GM21367 (cell line): ENCODE data around the gene NXPE1.

Experiments used
- ATAC-seq: cut with Tn5 transposase; IDR thresholded peaks from one replicate; pipeline ENCODE4 v1.9.1; 2021; ENCODE audit not compliant: unreplicated experiment

The NXPE1 gene

DNA sequence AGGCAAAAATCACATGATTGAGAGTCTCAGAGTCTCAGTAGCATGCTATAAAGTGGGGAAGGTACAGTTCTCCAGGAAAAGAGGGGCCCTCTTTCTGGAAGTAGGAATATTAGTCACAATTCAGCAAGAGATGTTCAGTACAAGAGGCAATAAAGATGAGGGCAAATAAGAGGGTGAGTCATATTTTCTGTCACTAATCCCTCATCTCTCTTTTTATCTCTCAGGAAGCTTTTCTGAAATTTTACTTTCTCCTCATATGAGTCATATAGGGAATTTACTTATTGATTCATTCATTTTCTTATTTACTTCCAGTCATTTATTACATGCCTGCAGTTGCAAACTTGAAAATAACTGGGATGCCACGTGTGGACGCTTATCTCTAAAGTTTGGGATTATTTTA, 3.4 kb upstream of the NXPE1 start:
- no peak for ATAC-seq

DNA sequence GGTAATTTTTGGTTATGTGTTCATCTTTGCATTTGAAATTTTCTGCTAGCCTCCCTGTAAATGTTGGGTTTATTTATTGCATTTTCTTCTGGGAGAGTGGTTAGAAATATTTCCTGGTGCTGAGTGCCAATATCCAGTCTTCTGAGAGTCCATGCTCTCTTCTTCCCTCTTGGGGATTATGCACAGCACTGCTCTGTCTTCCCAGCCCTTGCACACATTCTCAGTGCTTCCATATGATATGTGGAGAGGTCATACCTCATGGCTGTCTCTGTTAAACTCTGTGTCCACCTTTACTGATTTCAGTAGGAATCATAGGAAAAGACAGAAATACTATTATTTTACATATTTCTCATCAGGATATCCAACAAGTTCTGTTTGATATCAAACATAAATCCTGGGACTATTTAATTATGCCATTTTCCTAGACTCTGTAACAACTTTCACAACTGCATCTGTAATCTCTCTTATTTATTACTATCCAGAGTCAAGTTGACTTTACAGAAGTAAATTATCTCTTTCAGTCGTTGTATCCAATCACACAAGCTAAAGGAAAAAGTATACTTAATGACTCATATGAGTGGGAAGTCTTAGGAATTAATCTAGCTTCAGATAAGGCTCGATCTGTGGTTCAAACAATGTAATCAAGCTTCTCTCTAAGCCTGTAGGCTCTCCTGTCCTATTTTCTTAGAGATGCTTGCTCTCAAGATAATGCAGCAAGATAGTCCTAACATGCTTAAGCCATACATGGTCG, 2.7 kb upstream of the NXPE1 start:
- no peak for ATAC-seq

DNA sequence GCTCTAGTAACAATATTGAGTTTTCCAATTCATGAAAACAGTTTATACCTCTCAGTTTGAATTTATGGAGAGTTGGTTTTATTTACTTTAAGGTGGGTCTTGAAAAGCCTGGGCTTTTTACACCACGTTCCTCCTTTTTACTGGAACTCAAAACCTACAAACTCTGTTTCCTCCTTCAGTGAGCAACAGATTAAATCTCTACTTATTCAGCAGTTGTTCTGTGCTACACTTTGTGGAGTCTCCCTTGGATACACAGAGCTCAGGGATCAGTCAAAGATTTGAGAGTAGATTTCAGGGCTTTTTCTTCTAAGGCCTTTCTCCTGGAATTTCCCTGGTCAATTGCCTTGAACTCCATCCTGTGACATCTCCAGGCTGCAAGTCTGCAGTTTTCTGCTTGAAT, 3.5 kb downstream of the NXPE1 start:
- ATAC-seq, result no peak

DNA sequence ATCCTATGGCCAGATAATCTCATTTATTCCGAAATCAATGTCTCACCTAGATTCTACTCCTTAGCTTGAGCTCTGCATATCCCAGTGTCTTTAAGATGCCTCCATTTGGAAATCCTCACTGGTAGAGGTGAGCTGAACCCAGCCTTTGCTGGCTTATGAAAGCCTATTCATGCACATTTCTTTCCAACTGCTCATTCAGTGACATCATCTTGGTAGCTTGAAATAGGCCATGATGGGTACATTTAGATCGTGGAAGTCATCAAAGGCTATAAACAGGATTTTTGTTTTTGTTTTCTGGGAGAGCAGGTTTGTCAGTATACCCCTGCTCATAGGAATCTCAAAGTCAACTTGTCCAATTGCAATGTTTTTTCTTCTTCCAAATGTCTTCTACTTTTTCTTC, 6.0 kb downstream of the NXPE1 start:
- no peak for ATAC-seq

DNA sequence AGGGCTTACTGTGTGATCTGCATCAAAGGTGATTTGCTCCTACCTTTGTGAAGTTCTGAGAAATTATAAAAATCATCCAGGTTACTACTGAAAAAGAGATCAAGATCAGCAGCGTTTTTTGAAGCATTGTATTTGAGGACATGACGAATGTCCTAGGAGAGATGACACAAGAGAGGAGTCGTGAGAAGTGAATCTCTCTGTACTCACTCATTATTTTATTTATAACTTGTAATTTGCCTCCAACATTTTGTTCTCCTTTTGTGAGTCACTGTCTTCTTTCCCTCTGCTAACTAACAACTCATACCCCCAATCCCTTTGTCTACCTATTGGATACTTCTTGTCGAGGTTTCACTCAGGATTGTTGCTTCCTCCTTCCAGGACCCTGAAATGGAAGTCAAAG, 8.6 kb downstream of the NXPE1 start:
- ATAC-seq, result no peak

DNA sequence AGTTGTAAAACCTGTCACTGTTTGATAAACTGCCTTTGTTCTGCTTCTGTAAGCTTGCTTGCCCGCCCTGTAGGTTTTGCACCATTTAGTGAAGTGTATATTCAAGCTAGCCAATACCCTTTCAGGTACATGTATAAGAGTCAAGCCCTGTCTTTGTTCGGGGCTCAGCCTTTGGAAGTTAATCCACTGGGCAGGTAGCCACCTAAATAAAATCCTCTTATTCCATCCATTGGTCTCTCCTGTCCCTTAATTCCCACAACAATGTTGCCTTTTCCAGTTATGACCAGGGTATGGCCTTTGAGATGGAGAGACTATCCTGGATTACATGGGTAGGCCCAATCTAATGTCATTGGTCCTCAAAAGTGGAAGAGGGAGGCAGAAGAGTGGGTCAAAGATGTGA, 34.0 kb downstream of the NXPE1 start:
- no peak for ATAC-seq

DNA sequence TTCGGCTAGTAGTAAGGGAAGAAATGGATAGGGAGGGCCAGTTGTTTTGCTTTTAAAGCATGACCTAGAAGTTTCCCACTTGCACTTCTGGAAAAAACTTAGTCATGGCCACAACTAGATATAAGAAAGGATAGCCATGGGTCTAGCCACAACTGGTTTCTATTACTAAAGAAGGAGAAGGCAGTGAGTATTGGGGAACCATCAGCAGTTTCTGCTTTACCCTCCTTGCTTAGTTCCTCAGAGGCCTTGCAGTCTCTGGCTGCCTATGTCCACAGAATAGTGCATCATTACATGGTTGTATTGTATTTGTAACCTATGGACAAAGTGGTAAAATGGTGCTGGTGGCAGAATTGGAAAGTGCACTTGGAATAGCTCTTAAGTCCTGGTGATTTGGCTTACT, 35.6 kb downstream of the NXPE1 start:
- no peak for ATAC-seq

DNA sequence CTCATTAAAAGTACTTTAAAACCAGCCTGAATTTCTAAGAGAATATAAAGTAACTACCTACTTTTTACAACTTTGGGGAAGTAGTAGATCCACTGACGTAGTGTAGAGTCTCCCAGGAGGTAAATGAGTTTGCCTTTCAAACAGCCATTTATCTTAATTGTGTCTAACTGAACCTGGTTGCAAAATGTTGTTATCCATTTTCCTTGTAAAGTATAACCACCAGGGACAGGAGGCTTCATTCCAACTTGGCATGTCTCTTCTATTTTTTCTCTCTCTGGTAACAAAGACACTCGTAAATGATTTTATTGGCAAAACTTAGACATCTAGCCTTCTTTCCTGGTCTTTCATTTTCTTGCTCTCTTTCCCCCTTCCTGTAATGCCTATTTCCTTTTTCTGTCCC, 36.9 kb downstream of the NXPE1 start:
- ATAC-seq, result no peak

DNA sequence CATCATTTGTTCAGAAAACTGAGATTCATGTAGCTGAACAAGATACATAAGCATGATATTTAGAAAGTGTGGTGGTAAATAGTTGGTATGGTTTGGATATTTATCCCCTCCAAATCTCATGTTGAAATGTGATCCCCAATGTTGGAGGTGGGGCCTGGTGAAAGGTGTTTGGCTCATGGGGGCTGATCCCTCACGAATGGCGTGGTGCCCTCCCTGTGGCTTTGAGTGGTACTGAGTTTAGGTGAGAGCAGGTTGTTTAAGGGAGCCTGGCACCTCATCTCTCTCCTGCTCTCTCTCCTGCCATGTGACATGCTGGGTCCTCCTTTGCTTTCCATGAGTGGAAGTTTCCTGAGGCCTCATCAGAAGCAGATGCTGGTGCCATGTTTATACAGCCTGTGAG, 48.1 kb downstream of the NXPE1 start:
- ATAC-seq, result no peak

DNA sequence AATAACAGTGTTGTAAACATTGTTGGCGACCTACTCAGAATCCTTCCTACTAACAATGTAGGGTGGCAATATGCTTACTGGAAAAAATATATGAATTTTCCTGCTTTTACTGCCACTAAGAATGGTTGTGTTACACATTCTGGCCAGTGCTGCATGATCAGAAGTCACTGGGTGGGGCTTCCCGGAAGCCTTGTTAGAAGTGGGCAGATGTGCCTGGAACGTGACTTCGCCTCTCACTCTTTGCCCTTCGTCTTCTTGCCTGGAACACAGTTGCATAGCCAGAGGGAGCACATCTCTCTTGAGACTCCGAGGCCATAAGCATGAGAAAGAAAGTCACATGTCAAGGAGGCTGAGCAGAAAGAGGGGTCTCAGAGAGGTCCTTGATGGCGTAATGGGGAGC, 48.6 kb downstream of the NXPE1 start:
- ATAC-seq, result no peak

DNA sequence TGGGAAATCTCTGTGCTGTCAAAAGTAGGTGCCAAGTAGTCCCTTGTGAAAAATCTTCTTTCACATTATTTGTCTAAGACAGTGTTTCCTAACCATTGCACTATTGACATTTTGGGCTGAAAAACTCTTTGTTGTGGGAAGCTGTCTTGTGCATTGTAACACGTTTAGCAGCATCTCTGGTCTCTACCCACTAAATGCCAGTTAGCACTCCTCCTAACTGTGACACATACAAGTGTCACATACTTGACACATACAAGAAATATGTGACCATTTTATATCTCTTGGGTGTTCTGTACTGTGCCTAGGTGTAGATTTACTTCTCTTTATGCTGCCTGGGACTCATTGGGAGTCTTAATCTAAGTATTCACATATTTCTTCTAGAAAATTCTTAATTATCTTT, 57.8 kb downstream of the NXPE1 start:
- no peak for ATAC-seq

DNA sequence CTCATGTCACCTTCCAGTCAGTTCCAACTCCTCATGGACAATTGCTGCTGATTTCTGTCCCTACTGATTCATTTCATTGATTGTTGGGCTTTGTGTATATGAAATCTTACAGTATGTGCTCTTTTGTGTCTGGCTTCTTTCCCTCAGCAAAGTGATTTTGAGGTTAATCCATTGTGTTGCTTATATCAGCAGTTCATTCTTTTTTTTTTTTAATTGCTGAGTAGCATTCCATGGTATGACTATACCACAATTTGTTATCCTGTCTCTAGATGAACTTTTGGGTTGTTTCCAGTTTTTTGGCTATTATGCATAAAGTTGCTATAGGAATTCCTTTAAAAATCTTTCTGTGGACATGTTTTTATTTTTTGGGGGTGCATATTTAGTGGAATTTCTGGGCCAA, 59.9 kb downstream of the NXPE1 start:
- no peak for ATAC-seq

DNA sequence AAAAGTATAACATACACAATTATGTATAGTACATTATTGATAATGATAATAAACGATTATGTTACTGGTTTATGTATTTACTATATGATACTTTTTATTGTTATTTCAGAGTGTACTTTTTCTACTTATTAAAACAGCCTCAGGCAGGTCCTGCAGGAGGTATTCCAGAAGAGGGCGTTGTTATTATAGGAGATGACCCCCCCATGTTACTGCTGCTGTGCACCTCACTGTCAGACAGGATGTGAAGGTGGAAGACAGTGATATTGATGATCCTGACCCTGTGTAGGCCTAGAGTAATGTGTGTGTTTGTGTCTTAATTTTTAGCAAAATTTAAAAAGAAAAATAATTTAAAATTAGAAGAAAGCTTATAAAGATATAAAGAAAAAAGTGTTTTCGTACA, 62.8 kb downstream of the NXPE1 start:
- ATAC-seq, result no peak

DNA sequence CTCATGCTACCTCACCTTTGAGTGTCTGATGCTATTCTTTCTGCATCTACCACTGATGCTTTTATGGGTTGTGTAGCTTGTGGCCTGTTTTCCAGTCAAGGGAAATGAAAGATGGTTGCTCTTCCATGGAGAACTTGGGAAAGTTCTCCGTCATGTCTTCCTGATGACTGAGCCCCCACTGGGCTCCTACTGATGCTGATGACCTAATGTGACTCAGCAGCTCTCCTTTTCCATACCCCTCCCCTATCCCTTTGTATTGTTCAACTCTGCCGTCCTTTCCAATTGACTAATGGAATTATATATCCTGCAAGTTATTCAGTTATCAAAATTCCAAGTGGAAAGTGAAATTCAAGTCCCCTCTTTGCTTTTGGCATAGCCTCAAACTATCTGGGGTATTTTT, 75.8 kb downstream of the NXPE1 start:
- ATAC-seq, result no peak

DNA sequence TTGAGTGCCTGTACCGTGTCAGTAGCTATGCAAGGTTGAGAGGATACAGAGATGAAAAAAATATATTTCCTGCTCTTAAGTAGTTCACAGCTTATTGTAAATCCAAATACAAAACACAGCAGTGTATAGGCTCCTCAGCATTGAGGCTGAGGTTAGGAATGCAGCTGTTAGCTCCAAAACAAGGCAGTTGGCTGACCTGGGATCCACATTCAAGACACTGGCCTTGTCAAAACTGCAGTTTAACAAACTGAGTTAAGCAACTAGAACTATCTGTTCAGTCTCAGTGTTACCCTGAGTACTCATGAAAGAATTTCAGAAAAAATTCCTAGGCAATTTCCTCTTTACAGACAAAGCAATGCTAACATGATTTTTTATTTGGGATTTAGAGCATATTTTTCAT, 77.6 kb downstream of the NXPE1 start:
- no peak for ATAC-seq

DNA sequence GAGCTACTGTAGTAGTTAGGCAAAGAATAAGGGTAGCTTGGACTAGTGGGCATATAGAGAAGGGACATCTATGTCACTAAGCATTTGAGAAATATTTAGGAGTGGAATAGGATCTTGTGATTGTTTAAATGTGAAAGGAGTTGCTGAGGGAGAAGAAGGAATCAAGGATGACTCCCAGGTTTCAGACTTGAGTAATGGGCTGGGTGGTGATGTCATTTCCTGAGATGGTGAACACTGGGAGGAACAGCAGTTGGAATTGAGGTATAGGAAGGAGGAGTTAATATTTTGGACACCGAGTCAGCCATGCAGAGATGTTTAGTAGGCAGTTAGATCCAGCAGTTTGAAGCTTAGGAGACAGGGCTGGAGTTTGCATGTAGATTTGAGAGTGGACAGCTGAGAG, 80.3 kb downstream of the NXPE1 start:
- no peak for ATAC-seq

DNA sequence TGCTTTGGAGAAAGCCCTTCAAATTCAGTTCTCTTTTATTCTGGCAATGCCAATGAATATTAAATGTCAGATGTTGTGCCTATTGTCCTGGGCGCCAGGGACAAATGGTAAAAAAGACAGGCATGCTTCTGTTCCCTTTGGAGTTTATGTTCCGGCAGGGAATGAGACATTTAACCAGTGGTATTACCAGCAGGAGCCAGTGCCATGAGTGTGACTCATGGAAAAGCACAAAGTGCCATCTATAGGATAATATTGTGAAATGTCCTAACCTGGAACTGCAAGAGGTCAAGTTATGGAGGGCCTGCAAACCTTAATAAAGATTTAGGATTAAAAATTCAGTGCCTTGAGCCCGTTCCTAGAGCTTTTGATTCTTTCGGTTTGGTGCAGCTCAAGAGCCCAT, 80.9 kb downstream of the NXPE1 start:
- ATAC-seq, result no peak

DNA sequence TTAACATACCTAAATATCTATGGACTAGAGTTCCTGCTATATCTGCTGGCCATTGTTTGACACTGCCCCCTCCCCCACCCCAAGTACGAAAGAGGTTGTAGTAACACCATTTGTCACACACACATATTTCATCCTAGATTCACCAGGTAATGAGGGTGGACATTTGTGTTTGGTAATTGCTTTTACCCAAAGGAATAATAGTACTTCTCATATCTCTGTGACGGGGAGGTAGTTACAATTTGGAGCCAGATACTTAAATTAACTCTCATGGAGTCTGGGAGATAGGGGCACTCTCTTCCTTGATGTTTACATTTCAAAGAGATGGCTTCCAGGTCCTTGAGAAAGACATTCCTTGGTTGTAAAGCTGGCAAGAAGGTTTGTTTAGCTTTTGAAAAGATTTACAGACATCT, 81.7 kb downstream of the NXPE1 start:
- no peak for ATAC-seq

DNA sequence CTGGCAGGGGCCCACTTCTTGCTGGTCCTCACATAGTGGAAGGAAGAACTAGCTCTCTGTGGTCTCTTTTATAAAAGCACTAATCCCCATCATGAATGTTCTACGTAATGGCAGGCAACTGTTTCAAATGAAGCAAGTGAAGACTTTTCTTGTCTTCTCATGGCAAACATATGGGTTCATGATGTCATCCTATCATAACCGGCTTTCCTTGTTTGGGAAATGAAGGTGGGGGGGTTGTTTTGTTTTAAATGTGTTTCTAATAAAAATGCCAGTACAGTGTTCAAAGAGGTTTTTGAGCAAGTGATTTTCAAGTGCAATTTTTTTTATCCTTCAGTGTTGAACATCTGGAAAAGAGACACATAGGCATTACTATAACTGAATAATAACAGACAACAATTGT, 87.0 kb downstream of the NXPE1 start:
- no peak for ATAC-seq
